Nephron progenitor cell (in vitro differentiated cells): ENCODE measurements around the gene TUSC7.

Experiments
- DNase-seq: peaks from one replicate; pipeline ENCODE4 v3.0.0; 2021
- H3K27ac Mint-ChIP-seq: 2 replicates; pipeline ENCODE4 v1.8.0; 2021; ENCODE audit warnings: mild to moderate bottlenecking, moderate library complexity, mixed read lengths
- H3K27me3 Mint-ChIP-seq: 2 replicates; pipeline ENCODE4 v1.8.0; 2021; ENCODE audit warnings: mild to moderate bottlenecking, low read depth, mixed read lengths; ENCODE audit not compliant: poor library complexity
- H3K36me3 Mint-ChIP-seq: 2 replicates; pipeline ENCODE4 v1.8.0; 2021; ENCODE audit warnings: low read depth, mixed read lengths
- H3K4me1 Mint-ChIP-seq: 2 replicates; pipeline ENCODE4 v1.8.0; 2021; ENCODE audit warnings: mixed read lengths
- H3K4me3 Mint-ChIP-seq: 2 replicates; pipeline ENCODE4 v1.8.0; 2021; ENCODE audit warnings: mild to moderate bottlenecking, moderate library complexity, mixed read lengths
- H3K9me3 Mint-ChIP-seq: 2 replicates; pipeline ENCODE4 v1.8.0; 2021; ENCODE audit warnings: mild to moderate bottlenecking, moderate library complexity, mixed read lengths
- TF ChIP-seq, protein P1 (sequence below): fragments of 200-600 bp; sonication (generic); IDR thresholded peaks from 2 replicates; pipeline ENCODE4 v1.5.0; 2021; ENCODE audit warnings: antibody characterized with exemption

The TUSC7 gene

GRCh38 chr3:116671151-116671550 is 38.4 kb upstream of the TUSC7 start:
- DNase-seq = no peak
- H3K4me3 Mint-ChIP-seq = no peak overlapping the region
- H3K9me3 Mint-ChIP-seq = no peaks in the 10 kb centered on the region
- H3K4me1 Mint-ChIP-seq = no peaks in the 10 kb centered on the region
- no peaks in the 10 kb centered on the region for H3K36me3 Mint-ChIP-seq
- H3K27me3 Mint-ChIP-seq = no peaks in the 10 kb centered on the region
- H3K27ac Mint-ChIP-seq = no peak overlapping the region
- TF ChIP-seq, protein P1, sequence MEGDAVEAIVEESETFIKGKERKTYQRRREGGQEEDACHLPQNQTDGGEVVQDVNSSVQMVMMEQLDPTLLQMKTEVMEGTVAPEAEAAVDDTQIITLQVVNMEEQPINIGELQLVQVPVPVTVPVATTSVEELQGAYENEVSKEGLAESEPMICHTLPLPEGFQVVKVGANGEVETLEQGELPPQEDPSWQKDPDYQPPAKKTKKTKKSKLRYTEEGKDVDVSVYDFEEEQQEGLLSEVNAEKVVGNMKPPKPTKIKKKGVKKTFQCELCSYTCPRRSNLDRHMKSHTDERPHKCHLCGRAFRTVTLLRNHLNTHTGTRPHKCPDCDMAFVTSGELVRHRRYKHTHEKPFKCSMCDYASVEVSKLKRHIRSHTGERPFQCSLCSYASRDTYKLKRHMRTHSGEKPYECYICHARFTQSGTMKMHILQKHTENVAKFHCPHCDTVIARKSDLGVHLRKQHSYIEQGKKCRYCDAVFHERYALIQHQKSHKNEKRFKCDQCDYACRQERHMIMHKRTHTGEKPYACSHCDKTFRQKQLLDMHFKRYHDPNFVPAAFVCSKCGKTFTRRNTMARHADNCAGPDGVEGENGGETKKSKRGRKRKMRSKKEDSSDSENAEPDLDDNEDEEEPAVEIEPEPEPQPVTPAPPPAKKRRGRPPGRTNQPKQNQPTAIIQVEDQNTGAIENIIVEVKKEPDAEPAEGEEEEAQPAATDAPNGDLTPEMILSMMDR = no peak

- TF ChIP-seq, protein P1 = no peak
- Mint-ChIP-seq H3K27me3 (no peaks in the 10 kb centered on the region), H3K9me3 (no peaks in the 10 kb centered on the region), H3K4me3 (no peak overlapping the region), H3K4me1 (no peaks in the 10 kb centered on the region), H3K27ac (no peak overlapping the region), H3K36me3 (no peaks in the 10 kb centered on the region)
- no peak for DNase-seq
Measured at GRCh38 chr3:116678853-116679252, 30.7 kb upstream of the TUSC7 start.

GRCh38 chr3:116691041-116691440 is 18.5 kb upstream of the TUSC7 start:
- H3K36me3 Mint-ChIP-seq = no peaks in the 10 kb centered on the region
- no peaks in the 10 kb centered on the region for H3K27me3 Mint-ChIP-seq
- no peaks in the 10 kb centered on the region for H3K9me3 Mint-ChIP-seq
- TF ChIP-seq, protein P1 = no peak
- no peaks in the 10 kb centered on the region for H3K4me1 Mint-ChIP-seq
- DNase-seq = no peak
- H3K4me3 Mint-ChIP-seq = no peak overlapping the region
- no peak overlapping the region for H3K27ac Mint-ChIP-seq

GRCh38 chr3:116701070-116701469 is 8.5 kb upstream of the TUSC7 start:
- Mint-ChIP-seq H3K9me3 (no peaks in the 10 kb centered on the region), H3K27ac (no peak overlapping the region), H3K27me3 (peaks cover 2% of the 10 kb centered on the region), H3K36me3 (no peaks in the 10 kb centered on the region), H3K4me3 (no peak overlapping the region), H3K4me1 (no peaks in the 10 kb centered on the region)
- no peak for DNase-seq
- TF ChIP-seq, protein P1 = no peak

- H3K4me3 Mint-ChIP-seq = no peak overlapping the region
Measured at GRCh38 chr3:116702334-116702733, 7.2 kb upstream of the TUSC7 start.

GRCh38 chr3:116707531-116707930 is 2.0 kb upstream of the TUSC7 start:
- Mint-ChIP-seq H3K4me1 (no peaks in the 10 kb centered on the region), H3K27me3 (peaks cover 2% of the 10 kb centered on the region), H3K4me3 (no peak overlapping the region), H3K27ac (no peak overlapping the region), H3K9me3 (no peaks in the 10 kb centered on the region), H3K36me3 (no peaks in the 10 kb centered on the region)
- TF ChIP-seq, protein P1 = no peak
- no peak for DNase-seq

More at GRCh38 chr3:116702334-116702733, 7.2 kb upstream of the TUSC7 start:
- Mint-ChIP-seq H3K9me3 (no peaks in the 10 kb centered on the region), H3K27ac (no peak overlapping the region), H3K27me3 (peaks cover 2% of the 10 kb centered on the region), H3K36me3 (no peaks in the 10 kb centered on the region), H3K4me1 (no peaks in the 10 kb centered on the region)
- TF ChIP-seq, protein P1 = no peak
- no peak for DNase-seq
